ENCODE results near the gene CCDC185.

CCDC185 gene

GRCh38 chr1:223437151-223437550 is 43.9 kb downstream of the CCDC185 start:
- DNase-seq (ENCODE audit: low read depth) = no peak

DNA sequence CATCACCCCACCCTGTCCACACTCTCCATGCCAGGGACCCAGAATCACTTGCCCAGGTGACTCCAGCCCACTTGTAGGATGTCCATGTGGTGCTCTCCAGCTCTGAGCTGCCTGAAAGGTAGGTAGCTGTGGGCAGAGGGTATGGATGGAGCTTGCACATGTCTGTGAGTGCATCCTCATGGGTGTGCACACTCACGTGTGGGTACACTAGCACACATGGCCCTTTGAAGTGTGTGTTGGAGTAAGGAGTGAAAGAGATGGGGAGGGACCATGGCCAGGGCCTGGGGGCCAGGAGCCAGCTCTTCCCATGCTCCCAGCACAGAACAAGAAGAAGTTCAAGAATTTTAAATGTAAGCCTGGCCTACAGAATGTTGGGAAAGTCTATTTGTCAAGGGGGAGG is 50.2 kb downstream of the CCDC185 start:
- DNase-seq (ENCODE audit: low read depth) = no peak

GRCh38 chr1:223444411-223444810 is 51.2 kb downstream of the CCDC185 start:
- no peak for DNase-seq (ENCODE audit: low read depth)
